B cell (primary cell): ENCODE measurements around the gene ENPP7.

Experiments
- CTCF ChIP-seq: fragments of 200-600 bp; IDR thresholded peaks from one replicate; pipeline ENCODE4 v1.8.0; 2022; ENCODE audit warnings: antibody characterized with exemption, mild to moderate bottlenecking
- EZH2 ChIP-seq: IDR thresholded peaks from 2 replicates; pipeline ENCODE4 v1.6.1; 2012; ENCODE audit warnings: borderline replicate concordance, low read depth, mild to moderate bottlenecking, moderate library complexity, low read length; ENCODE audit not compliant: insufficient read depth, poor library complexity, severe bottlenecking

GRCh38 chr17:79730437-79730768 lies 340 bp upstream of the ENPP7 start:
- no peak for TF ChIP-seq CTCF
- no peak for TF ChIP-seq EZH2
